Liver (tissue), 9 donors: ENCODE measurements around the gene NDUFS5. TPM values are rescaled to one million over a fixed set of nuclear protein-coding genes. Genes with fewer than 3 reads are reported as not detected.

Experiments
- DNase-seq: peaks from one replicate; pipeline ENCODE4 v3.0.0-alpha.2; 2017; ENCODE audit warnings: low spot score
- H3K27ac ChIP-seq, 2 donors: one replicate each; pipeline ENCODE4 v1.7.0; 2013; ENCODE audit warnings: inconsistent platforms in 2 of 2, low read length in 2 of 2, control low read depth in 1 of 2, low read depth in 1 of 2, mild to moderate bottlenecking in 1 of 2
- H3K27me3 ChIP-seq, 4 donors: one replicate each; pipeline versions ENCODE4 v1.6.1 to v1.7.0; 2013; ENCODE audit warnings: low read length in 3 of 4, inconsistent platforms in 1 of 4, mild to moderate bottlenecking in 1 of 4, moderate library complexity in 1 of 4; ENCODE audit not compliant: control insufficient read depth in 4 of 4, insufficient read depth in 4 of 4
- H3K36me3 ChIP-seq, 4 donors: one replicate each; pipeline versions ENCODE4 v1.6.1 to v1.7.0; 2013; ENCODE audit warnings: low read length in 3 of 4, mild to moderate bottlenecking in 3 of 4, low read depth in 1 of 4, moderate library complexity in 1 of 4; ENCODE audit not compliant: control insufficient read depth in 4 of 4, insufficient read depth in 3 of 4
- H3K4me1 ChIP-seq, 4 donors: one replicate each; pipeline versions ENCODE4 v1.6.1 to v1.7.0; 2013; ENCODE audit warnings: low read length in 3 of 4, mild to moderate bottlenecking in 3 of 4, moderate library complexity in 1 of 4; ENCODE audit not compliant: control insufficient read depth in 4 of 4, insufficient read depth in 4 of 4
- H3K4me3 ChIP-seq, 3 donors: one replicate each; pipeline versions ENCODE4 v1.6.1 to v1.7.0; 2013; ENCODE audit warnings: low read length in 3 of 3, control low read depth in 1 of 3, low read depth in 1 of 3, mild to moderate bottlenecking in 1 of 3
- H3K9ac ChIP-seq, 2 donors: one replicate each; pipeline ENCODE4 v1.7.0; 2013; ENCODE audit warnings: low read length in 2 of 2, mild to moderate bottlenecking in 2 of 2, moderate library complexity in 2 of 2, control low read depth in 1 of 2, low read depth in 1 of 2
- H3K9me3 ChIP-seq, 4 donors: one replicate each; pipeline versions ENCODE4 v1.6.1 to v1.7.0; 2013; ENCODE audit warnings: low read length in 3 of 4; ENCODE audit not compliant: control insufficient read depth in 4 of 4
- EGR1 ChIP-seq, 2 donors: IDR thresholded peaks; 2 replicates each; pipeline ENCODE4 v1.6.1; 2016 to 2018; ENCODE audit warnings: antibody characterized with exemption in 2 of 2, low read depth in 2 of 2
- FOXA2 ChIP-seq: IDR thresholded peaks from 2 replicates; pipeline ENCODE4 v1.6.1; 2016; ENCODE audit warnings: antibody characterized with exemption
- GABPA ChIP-seq, 2 donors: IDR thresholded peaks in 1 of 2; conservative IDR thresholded peaks in 1 of 2; 2 replicates each; pipeline ENCODE4 v1.6.1; 2016; ENCODE audit warnings: antibody characterized with exemption in 2 of 2, mild to moderate bottlenecking in 1 of 2, moderate library complexity in 1 of 2
- HNF4A ChIP-seq, 2 donors: conservative IDR thresholded peaks; 2 replicates each; pipeline ENCODE4 v1.6.1; 2016; ENCODE audit warnings: antibody characterized with exemption in 2 of 2, mild to moderate bottlenecking in 2 of 2
- HNF4G ChIP-seq: IDR thresholded peaks from 2 replicates; pipeline ENCODE4 v1.6.1; 2016; ENCODE audit warnings: antibody characterized with exemption
- NR2F2 ChIP-seq: IDR thresholded peaks from 2 replicates; pipeline ENCODE4 v1.6.1; 2016; ENCODE audit warnings: antibody characterized with exemption
- RAD21 ChIP-seq, 2 donors: IDR thresholded peaks; 2 replicates each; pipeline ENCODE4 v1.6.1; 2016; ENCODE audit warnings: antibody characterized with exemption in 2 of 2, mild to moderate bottlenecking in 2 of 2
- RXRA ChIP-seq, 2 donors: IDR thresholded peaks; 2 replicates each; pipeline ENCODE4 v1.6.1; 2017 to 2018; ENCODE audit warnings: antibody characterized with exemption in 2 of 2, mild to moderate bottlenecking in 1 of 2
- SP1 ChIP-seq: IDR thresholded peaks from 2 replicates; pipeline ENCODE4 v1.6.1; 2018; ENCODE audit warnings: antibody characterized with exemption, mild to moderate bottlenecking
- whole genome bisulfite sequencing: extraction: QIAGEN DNeasy Blood & Tissue Kit; methylation state at CpG from one replicate; pipeline ENCODE4 v1.1.7; 2013; 5-methylcytosine and 5-hydroxymethylcytosine counted together
- polyA plus RNA-seq, 2 donors: library from polyadenylated mRNA; stranded (reverse) in 1 of 2; unstranded in 1 of 2; fragments of 200-250 nt in 1 of 2; fragments of >200 nt in 1 of 2; fragmentation: Nextera tagmentation in 1 of 2; extraction: Ambion mirVana in 1 of 2; gene quantifications; one replicate each; pipeline versions ENCODE4 v1.2.1 to v1.2.3, GENCODE V29; 2013 to 2015
- total RNA-seq, 2 donors: library from RNA; depleted of rRNA; stranded (reverse); fragments of >200 nt; gene quantifications; one replicate each; pipeline ENCODE4 v1.2.3, GENCODE V29; 2014
- TF ChIP-seq, protein P1 (sequence below): IDR thresholded peaks from 2 replicates; pipeline ENCODE4 v1.6.1; 2016; ENCODE audit warnings: antibody characterized with exemption
- TF ChIP-seq, protein P2 (sequence below): fragments of 150-350 bp; IDR thresholded peaks from 2 replicates; pipeline ENCODE4 v1.5.1; 2017; ENCODE audit warnings: improper control_type of control experiment, low read depth, low read length; ENCODE audit not compliant: missing input control
- TF ChIP-seq, protein P3 (sequence below): IDR thresholded peaks from 2 replicates; pipeline ENCODE4 v1.6.1; 2016; ENCODE audit warnings: antibody characterized with exemption, mild to moderate bottlenecking
- TF ChIP-seq, protein P4 (sequence below): IDR thresholded peaks from 2 replicates; pipeline ENCODE4 v1.6.1; 2016; ENCODE audit warnings: antibody characterized with exemption
- donor health status: healthy.
- donor health status: healthy.
- donor health status: healthy.
- donor health status: healthy.
- donor health status: healthy.

The NDUFS5 gene
- total and polyA plus RNA-seq, 4 donors = 193 to 308 (median 236) TPM

DNA sequence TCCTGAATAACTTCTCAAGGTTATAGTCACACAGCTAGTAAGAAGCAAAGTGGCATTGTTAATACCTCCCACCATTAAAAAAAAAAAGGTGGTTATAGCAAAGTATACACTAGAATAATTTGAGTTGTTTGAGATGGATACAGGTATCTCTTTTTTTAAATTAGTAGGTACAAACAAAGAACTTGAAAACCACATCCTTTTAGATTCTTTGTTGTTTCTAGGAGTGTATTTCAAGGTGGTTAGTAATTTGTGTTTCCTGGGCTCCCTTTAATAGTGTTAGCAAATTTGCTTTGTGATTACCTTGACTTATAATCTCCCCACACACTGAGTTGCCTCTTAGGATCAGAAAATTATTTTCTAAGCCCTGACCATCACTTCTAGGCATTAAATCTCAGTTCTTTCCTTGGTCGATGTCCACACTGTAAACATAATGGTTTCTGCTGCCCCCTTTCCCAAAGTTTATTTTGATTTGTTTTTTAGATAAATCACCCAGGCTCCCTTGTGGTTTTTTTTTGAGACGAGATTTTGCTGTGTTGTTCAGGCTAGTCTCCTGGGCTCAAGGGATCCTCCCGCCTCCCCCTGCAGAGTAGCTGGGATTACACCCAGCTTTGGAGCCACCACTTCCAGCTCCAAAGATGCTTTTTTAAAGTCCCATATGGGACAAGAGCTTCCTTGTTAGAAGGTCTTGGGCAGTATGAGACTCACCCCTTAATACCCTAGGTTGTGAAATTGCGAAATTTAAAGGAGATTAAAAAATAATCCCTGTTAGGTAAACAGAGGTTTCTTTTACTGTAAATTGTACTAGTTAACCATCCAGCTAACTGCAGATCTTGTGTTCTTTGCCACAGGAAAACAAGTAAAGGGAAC is 28.9 kb upstream of the NDUFS5 start:
- DNase-seq = no peak
- Histone ChIP-seq H3K27me3 (no peaks in the 10 kb centered on the region), H3K9ac (peak overlapping the region in 1 of 2 donors; percentile 47), H3K27ac (no peak overlapping the region), H3K4me3 (no peak overlapping the region), H3K9me3 (no peaks in the 10 kb centered on the region), H3K36me3 (peaks cover 13 to 37% (median 18%) of the 10 kb centered on the region in 4 donors), H3K4me1 (peaks cover 3 to 9% (median 7%) of the 10 kb centered on the region in 4 donors)
- TF ChIP-seq, protein P1, sequence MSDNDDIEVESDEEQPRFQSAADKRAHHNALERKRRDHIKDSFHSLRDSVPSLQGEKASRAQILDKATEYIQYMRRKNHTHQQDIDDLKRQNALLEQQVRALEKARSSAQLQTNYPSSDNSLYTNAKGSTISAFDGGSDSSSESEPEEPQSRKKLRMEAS = no peak
- TF ChIP-seq GABPA (IDR thresholded peaks at IDR 0.05 in 1 of 2, conservative IDR thresholded peaks at IDR 0.05 in 1 of 2) (no peak), NR2F2 (no peak), EGR1 (IDR thresholded peaks at IDR 0.05; ENCODE audit: low read depth in 2 of 2) (no peak), SP1 (no peak), HNF4A (conservative IDR thresholded peaks at IDR 0.05) (no peak), HNF4G (no peak), RAD21 (IDR thresholded peaks at IDR 0.05) (no peak)
- 73% methylated on average over 4 of the region's 4 CpGs for whole genome bisulfite sequencing

DNA sequence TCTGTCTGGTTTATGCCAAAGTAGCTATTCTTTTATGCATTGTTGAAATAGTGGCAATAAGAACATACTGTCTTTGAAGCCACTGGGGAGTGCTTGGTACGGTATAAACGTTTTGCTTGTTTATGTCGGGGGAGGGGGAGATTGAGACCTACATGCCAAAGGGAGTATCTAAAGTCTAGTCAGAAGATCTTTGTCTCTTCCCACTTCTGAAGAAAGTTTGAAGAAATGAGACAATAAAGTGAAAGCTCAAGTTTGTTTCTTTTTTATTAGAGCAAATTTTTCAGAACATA is 28.3 kb upstream of the NDUFS5 start:
- Histone ChIP-seq H3K27ac (no peak overlapping the region), H3K9ac (peak overlapping the region in 1 of 2 donors; percentile 13), H3K4me3 (no peak overlapping the region), H3K4me1 (peaks cover 2 to 6% (median 4%) of the 10 kb centered on the region in 4 donors), H3K27me3 (no peaks in the 10 kb centered on the region), H3K9me3 (no peaks in the 10 kb centered on the region), H3K36me3 (peaks cover 13 to 42% (median 22%) of the 10 kb centered on the region in 4 donors)
- TF ChIP-seq GABPA (IDR thresholded peaks at IDR 0.05 in 1 of 2, conservative IDR thresholded peaks at IDR 0.05 in 1 of 2) (no peak), RXRA (IDR thresholded peaks at IDR 0.05) (no peak), FOXA2 (no peak), HNF4G (no peak), NR2F2 (no peak), SP1 (no peak)
- TF ChIP-seq, protein P2, sequence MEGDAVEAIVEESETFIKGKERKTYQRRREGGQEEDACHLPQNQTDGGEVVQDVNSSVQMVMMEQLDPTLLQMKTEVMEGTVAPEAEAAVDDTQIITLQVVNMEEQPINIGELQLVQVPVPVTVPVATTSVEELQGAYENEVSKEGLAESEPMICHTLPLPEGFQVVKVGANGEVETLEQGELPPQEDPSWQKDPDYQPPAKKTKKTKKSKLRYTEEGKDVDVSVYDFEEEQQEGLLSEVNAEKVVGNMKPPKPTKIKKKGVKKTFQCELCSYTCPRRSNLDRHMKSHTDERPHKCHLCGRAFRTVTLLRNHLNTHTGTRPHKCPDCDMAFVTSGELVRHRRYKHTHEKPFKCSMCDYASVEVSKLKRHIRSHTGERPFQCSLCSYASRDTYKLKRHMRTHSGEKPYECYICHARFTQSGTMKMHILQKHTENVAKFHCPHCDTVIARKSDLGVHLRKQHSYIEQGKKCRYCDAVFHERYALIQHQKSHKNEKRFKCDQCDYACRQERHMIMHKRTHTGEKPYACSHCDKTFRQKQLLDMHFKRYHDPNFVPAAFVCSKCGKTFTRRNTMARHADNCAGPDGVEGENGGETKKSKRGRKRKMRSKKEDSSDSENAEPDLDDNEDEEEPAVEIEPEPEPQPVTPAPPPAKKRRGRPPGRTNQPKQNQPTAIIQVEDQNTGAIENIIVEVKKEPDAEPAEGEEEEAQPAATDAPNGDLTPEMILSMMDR = no peak
- TF ChIP-seq, protein P1 = no peak
- TF ChIP-seq, protein P3, sequence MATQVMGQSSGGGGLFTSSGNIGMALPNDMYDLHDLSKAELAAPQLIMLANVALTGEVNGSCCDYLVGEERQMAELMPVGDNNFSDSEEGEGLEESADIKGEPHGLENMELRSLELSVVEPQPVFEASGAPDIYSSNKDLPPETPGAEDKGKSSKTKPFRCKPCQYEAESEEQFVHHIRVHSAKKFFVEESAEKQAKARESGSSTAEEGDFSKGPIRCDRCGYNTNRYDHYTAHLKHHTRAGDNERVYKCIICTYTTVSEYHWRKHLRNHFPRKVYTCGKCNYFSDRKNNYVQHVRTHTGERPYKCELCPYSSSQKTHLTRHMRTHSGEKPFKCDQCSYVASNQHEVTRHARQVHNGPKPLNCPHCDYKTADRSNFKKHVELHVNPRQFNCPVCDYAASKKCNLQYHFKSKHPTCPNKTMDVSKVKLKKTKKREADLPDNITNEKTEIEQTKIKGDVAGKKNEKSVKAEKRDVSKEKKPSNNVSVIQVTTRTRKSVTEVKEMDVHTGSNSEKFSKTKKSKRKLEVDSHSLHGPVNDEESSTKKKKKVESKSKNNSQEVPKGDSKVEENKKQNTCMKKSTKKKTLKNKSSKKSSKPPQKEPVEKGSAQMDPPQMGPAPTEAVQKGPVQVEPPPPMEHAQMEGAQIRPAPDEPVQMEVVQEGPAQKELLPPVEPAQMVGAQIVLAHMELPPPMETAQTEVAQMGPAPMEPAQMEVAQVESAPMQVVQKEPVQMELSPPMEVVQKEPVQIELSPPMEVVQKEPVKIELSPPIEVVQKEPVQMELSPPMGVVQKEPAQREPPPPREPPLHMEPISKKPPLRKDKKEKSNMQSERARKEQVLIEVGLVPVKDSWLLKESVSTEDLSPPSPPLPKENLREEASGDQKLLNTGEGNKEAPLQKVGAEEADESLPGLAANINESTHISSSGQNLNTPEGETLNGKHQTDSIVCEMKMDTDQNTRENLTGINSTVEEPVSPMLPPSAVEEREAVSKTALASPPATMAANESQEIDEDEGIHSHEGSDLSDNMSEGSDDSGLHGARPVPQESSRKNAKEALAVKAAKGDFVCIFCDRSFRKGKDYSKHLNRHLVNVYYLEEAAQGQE = no peak
- TF ChIP-seq, protein P4, sequence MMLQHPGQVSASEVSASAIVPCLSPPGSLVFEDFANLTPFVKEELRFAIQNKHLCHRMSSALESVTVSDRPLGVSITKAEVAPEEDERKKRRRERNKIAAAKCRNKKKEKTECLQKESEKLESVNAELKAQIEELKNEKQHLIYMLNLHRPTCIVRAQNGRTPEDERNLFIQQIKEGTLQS = no peak
- DNase-seq = no peak
- WGBS = 47% methylated on average over 3 of the region's 3 CpGs
